Colonic mucosa (tissue), 4 donors: ENCODE results near the gene STK40. TPM values are rescaled to one million over a fixed set of nuclear protein-coding genes. Genes with fewer than 3 reads are reported as not detected.

Experiments used
- DNase-seq: peaks from one replicate; pipeline ENCODE4 v3.0.0-alpha.2; 2020
- H3K27ac ChIP-seq: fragments of 200-600 bp; one replicate; pipeline ENCODE4 v1.8.0; 2021
- H3K27me3 ChIP-seq: fragments of 200-600 bp; one replicate; pipeline ENCODE4 v1.8.0; 2021
- H3K36me3 ChIP-seq: fragments of 200-600 bp; one replicate; pipeline ENCODE4 v1.8.0; 2021
- H3K4me1 ChIP-seq: fragments of 200-600 bp; one replicate; pipeline ENCODE4 v1.8.0; 2021; ENCODE audit warnings: mild to moderate bottlenecking
- H3K4me3 ChIP-seq: fragments of 200-600 bp; one replicate; pipeline ENCODE4 v1.8.0; 2021
- H3K9ac ChIP-seq, 2 donors: one replicate each; pipeline ENCODE4 v1.7.0; 2013; ENCODE audit warnings: control low read depth in 2 of 2, low read depth in 2 of 2, low read length in 2 of 2
- H3K9me3 ChIP-seq: fragments of 200-600 bp; one replicate; pipeline ENCODE4 v1.8.0; 2021
- CTCF ChIP-seq: fragments of 200-600 bp; IDR thresholded peaks from one replicate; pipeline ENCODE4 v1.8.0; 2022; ENCODE audit warnings: antibody characterized with exemption, mild to moderate bottlenecking
- intact Hi-C: fragments of 100-400 bp; cut with DNase I; formaldehyde crosslinking; loops from one replicate; pipeline ENCODE4 v1.14.1; 2022
- total RNA-seq, 2 donors: library from RNA; stranded (reverse); fragmentation: NEBNext Ultra II Directional in 1 of 2; extraction: Animal tissue kit (Norgen Biotek cat#: 25700) in 1 of 2; gene quantifications; one replicate each; pipeline ENCODE4 v1.2.1, GENCODE V29; 2021
- donor health status: healthy.
- donor health status: DM: no; HTN: no; CAD: no.
- donor health status: DM: no; HTN: no; CAD: no.

Gene STK40
- total RNA-seq, 2 donors from 2014 or later = 56.6 to 69.7 TPM

- H3K4me1 ChIP-seq = no peaks in the 10 kb centered on the region
- no peak overlapping the region for H3K9ac ChIP-seq
- no peak for TF ChIP-seq CTCF
- no peak for DNase-seq
- H3K9me3 ChIP-seq = no peaks in the 10 kb centered on the region
- no peaks in the 10 kb centered on the region for H3K36me3 ChIP-seq
- H3K27ac ChIP-seq = no peak overlapping the region
- intact Hi-C loops = no loop called here
- H3K27me3 ChIP-seq = no peaks in the 10 kb centered on the region
- no peak overlapping the region for H3K4me3 ChIP-seq
Measured at GRCh38 chr1:36402504-36402890, 16.8 kb upstream of the STK40 start.

- H3K9ac ChIP-seq = no peak overlapping the region
- H3K27ac ChIP-seq = peak overlapping the region; percentile 59
- peak overlapping the region; percentile 9 for H3K4me3 ChIP-seq
- DNase-seq = no peak
- no peaks in the 10 kb centered on the region for H3K36me3 ChIP-seq
- no peak for TF ChIP-seq CTCF
- no peaks in the 10 kb centered on the region for H3K27me3 ChIP-seq
- intact Hi-C loops = no loop called here
- no peaks in the 10 kb centered on the region for H3K4me1 ChIP-seq
- no peaks in the 10 kb centered on the region for H3K9me3 ChIP-seq
Measured at GRCh38 chr1:36401602-36402503, 16.1 kb upstream of the STK40 start.

- peak; percentile 67 for DNase-seq
- H3K4me3 ChIP-seq = peak overlapping the region; percentile 9
Measured at GRCh38 chr1:36400825-36401601, 15.3 kb upstream of the STK40 start.

GRCh38 chr1:36400514-36400824 is 14.7 kb upstream of the STK40 start:
- Histone ChIP-seq H3K27ac (peak overlapping the region; percentile 59), H3K27me3 (no peaks in the 10 kb centered on the region), H3K9ac (peak overlapping the region in 1 of 2 donors; percentile 56), H3K4me3 (peak overlapping the region; percentile 9), H3K4me1 (no peaks in the 10 kb centered on the region), H3K9me3 (no peaks in the 10 kb centered on the region), H3K36me3 (no peaks in the 10 kb centered on the region)
- no peak for DNase-seq
- intact Hi-C loops = no loop called here
- TF ChIP-seq CTCF = no peak

More at GRCh38 chr1:36400825-36401601, 15.3 kb upstream of the STK40 start:
- intact Hi-C loops = no loop called here
- Histone ChIP-seq H3K36me3 (no peaks in the 10 kb centered on the region), H3K27ac (peak overlapping the region; percentile 59), H3K9me3 (no peaks in the 10 kb centered on the region), H3K27me3 (no peaks in the 10 kb centered on the region), H3K4me1 (no peaks in the 10 kb centered on the region), H3K9ac (peak overlapping the region in 1 of 2 donors; percentile 56)
- TF ChIP-seq CTCF = no peak

GRCh38 chr1:36398370-36398977 is 12.8 kb upstream of the STK40 start:
- no peaks in the 10 kb centered on the region for H3K4me1 ChIP-seq
- no peak for TF ChIP-seq CTCF
- peak overlapping the region; percentile 83 for H3K4me3 ChIP-seq
- H3K27ac ChIP-seq = no peak overlapping the region
- H3K36me3 ChIP-seq = peaks cover 3% of the 10 kb centered on the region
- no peaks in the 10 kb centered on the region for H3K9me3 ChIP-seq
- no peak overlapping the region for H3K9ac ChIP-seq
- H3K27me3 ChIP-seq = no peaks in the 10 kb centered on the region
- DNase-seq = no peak
- intact Hi-C loops = no loop called here
